ENCODE measurements around the gene HCN4. TPM values are rescaled to one million over a fixed set of nuclear protein-coding genes. Genes with fewer than 3 reads are reported as not detected.

HCN4 gene
- total RNA-seq, 1 experiment from 2014 or later: 0.29 TPM

- Mint-ChIP-seq H3K36me3 (ENCODE audit: insufficient read depth, unreplicated experiment) (no peaks in the 10 kb centered on the region), H3K9me3 (ENCODE audit: unreplicated experiment) (no peaks in the 10 kb centered on the region), H3K27ac (ENCODE audit: unreplicated experiment) (no peak overlapping the region), H3K4me3 (ENCODE audit: unreplicated experiment) (no peak overlapping the region), H3K27me3 (ENCODE audit: insufficient read depth, unreplicated experiment) (no peaks in the 10 kb centered on the region), H3K4me1 (ENCODE audit: low read depth, unreplicated experiment) (no peaks in the 10 kb centered on the region)
- BruUV-seq (replicated peaks): no TSS peak
- H3K4me1 ChIP-seq: no peaks in the 10 kb centered on the region
- TF ChIP-seq, protein P1, sequence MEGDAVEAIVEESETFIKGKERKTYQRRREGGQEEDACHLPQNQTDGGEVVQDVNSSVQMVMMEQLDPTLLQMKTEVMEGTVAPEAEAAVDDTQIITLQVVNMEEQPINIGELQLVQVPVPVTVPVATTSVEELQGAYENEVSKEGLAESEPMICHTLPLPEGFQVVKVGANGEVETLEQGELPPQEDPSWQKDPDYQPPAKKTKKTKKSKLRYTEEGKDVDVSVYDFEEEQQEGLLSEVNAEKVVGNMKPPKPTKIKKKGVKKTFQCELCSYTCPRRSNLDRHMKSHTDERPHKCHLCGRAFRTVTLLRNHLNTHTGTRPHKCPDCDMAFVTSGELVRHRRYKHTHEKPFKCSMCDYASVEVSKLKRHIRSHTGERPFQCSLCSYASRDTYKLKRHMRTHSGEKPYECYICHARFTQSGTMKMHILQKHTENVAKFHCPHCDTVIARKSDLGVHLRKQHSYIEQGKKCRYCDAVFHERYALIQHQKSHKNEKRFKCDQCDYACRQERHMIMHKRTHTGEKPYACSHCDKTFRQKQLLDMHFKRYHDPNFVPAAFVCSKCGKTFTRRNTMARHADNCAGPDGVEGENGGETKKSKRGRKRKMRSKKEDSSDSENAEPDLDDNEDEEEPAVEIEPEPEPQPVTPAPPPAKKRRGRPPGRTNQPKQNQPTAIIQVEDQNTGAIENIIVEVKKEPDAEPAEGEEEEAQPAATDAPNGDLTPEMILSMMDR (IDR thresholded peaks at IDR 0.05; ENCODE audit: insufficient read depth in 1 of 2, low read depth in 1 of 2, low read length in 1 of 2, severe bottlenecking in 1 of 2, unreplicated experiment in 1 of 2): no peak
- no peak for DNase-seq
- no peak overlapping the region for H3K4me3 ChIP-seq (ENCODE audit: low read depth, low read length)
- H3K36me3 ChIP-seq (ENCODE audit: control insufficient read depth, insufficient read depth, low read length): no peaks in the 10 kb centered on the region
- intact Hi-C loops (cut with micrococcal nuclease; ENCODE audit: unreplicated experiment): loop anchor here (10.0 kb wide), 1 partner anchor 66 kb away; no protein-coding TSS in a partner anchor
- no peaks in the 10 kb centered on the region for H3K27me3 ChIP-seq (replicated peaks; ENCODE audit: control insufficient read depth, insufficient read depth, low read length)
- ChIA-PET POLR2A (no interaction called here), CTCF (no interaction called here)
- H3K9me3 ChIP-seq: no peaks in the 10 kb centered on the region
These were observed 39.8 kb downstream of the HCN4 start for GRCh38 chr15:73328981-73329380.

DNA sequence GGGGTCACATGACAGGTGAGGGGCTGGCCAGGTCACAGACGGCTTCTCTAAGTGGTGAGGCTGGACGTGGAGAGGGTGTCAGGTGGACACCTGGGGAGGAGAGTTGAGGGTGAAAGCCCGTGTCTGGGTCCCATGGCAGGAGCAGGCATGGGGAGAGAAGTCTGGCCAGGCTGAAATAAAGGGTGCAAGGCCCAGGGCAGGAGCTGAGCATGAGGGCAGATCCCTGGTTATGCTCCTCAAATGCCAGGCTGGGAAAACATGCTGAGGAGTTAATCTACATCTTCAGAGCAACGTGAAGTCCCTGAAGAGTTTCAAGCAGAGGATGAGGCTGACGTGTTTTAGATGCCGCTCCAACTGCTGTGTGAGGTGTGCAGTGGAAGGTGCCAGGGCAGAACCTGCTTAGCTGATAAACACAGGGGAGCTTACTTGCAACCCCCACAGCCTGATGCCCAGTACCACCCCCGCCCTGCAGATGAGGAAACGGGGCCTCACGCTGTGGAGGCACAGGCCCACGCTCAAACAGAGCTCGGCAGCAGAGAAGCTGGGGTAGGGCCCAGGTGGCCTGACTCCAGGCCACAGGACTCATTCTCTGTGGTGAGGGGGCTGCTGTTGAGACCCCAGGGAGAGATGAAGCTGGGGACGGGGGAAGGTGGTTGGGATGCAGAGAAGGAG, 40.5 kb downstream of the HCN4 start:
- TF ChIP-seq, protein P1 (IDR thresholded peaks at IDR 0.05; ENCODE audit: insufficient read depth in 1 of 2, low read depth in 1 of 2, low read length in 1 of 2, severe bottlenecking in 1 of 2, unreplicated experiment in 1 of 2): no peak

DNA sequence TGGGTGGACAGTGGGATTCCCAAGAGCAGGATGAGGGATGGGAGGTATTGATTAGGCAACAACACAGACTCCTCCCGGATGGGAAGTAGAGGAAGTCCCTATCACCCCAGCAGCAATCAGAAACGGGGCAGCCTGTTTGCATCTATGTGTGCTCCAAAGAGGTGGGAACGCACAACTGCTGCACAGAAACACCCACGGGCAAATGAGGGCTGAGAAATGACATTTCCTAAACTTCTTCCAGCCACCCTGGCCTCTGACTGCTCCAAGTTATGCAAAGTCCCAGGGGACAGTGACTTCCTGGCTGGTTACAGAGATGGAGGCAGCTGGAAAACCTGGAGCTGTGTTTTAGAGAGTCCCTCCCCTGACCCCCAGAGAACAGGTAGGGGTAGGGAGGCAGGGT, 42.6 kb downstream of the HCN4 start:
- TF ChIP-seq, protein P1 (IDR thresholded peaks at IDR 0.05; ENCODE audit: insufficient read depth in 1 of 2, low read depth in 1 of 2, low read length in 1 of 2, severe bottlenecking in 1 of 2, unreplicated experiment in 1 of 2): no peak
- Mint-ChIP-seq H3K4me3 (ENCODE audit: unreplicated experiment) (no peak overlapping the region), H3K27me3 (ENCODE audit: insufficient read depth, unreplicated experiment) (peaks cover 6% of the 10 kb centered on the region), H3K9me3 (ENCODE audit: unreplicated experiment) (no peaks in the 10 kb centered on the region), H3K4me1 (ENCODE audit: low read depth, unreplicated experiment) (no peaks in the 10 kb centered on the region), H3K27ac (ENCODE audit: unreplicated experiment) (no peak overlapping the region), H3K36me3 (ENCODE audit: insufficient read depth, unreplicated experiment) (no peaks in the 10 kb centered on the region)
- no peaks in the 10 kb centered on the region for H3K36me3 ChIP-seq (ENCODE audit: control insufficient read depth, insufficient read depth, low read length)
- no peaks in the 10 kb centered on the region for H3K9me3 ChIP-seq
- no TSS peak for BruUV-seq (replicated peaks)
- CTCF ChIA-PET: no interaction called here
- intact Hi-C loops (cut with micrococcal nuclease; ENCODE audit: unreplicated experiment): loop anchor here (10.0 kb wide), 1 partner anchor 69 kb away; no protein-coding TSS in a partner anchor
- DNase-seq: no peak
- POLR2A ChIA-PET: no interaction called here
- H3K4me3 ChIP-seq (ENCODE audit: low read depth, low read length): no peak overlapping the region
- no peaks in the 10 kb centered on the region for H3K4me1 ChIP-seq
- no peaks in the 10 kb centered on the region for H3K27me3 ChIP-seq (replicated peaks; ENCODE audit: control insufficient read depth, insufficient read depth, low read length)

More for the DNA sequence above, 40.5 kb downstream of the HCN4 start:
- Mint-ChIP-seq H3K4me1 (ENCODE audit: low read depth, unreplicated experiment) (no peaks in the 10 kb centered on the region), H3K27me3 (ENCODE audit: insufficient read depth, unreplicated experiment) (no peaks in the 10 kb centered on the region), H3K4me3 (ENCODE audit: unreplicated experiment) (no peak overlapping the region), H3K9me3 (ENCODE audit: unreplicated experiment) (no peaks in the 10 kb centered on the region), H3K27ac (ENCODE audit: unreplicated experiment) (no peak overlapping the region), H3K36me3 (ENCODE audit: insufficient read depth, unreplicated experiment) (no peaks in the 10 kb centered on the region)
- Histone ChIP-seq H3K4me3 (ENCODE audit: low read depth, low read length) (no peak overlapping the region), H3K9me3 (no peaks in the 10 kb centered on the region), H3K27me3 (replicated peaks; ENCODE audit: control insufficient read depth, insufficient read depth, low read length) (no peaks in the 10 kb centered on the region), H3K4me1 (no peaks in the 10 kb centered on the region), H3K36me3 (ENCODE audit: control insufficient read depth, insufficient read depth, low read length) (no peaks in the 10 kb centered on the region)
- intact Hi-C loops (cut with micrococcal nuclease; ENCODE audit: unreplicated experiment): loop anchor here (10.0 kb wide), 1 partner anchor 67 kb away; no protein-coding TSS in a partner anchor
- POLR2A ChIA-PET: no interaction called here
- DNase-seq: no peak
- BruUV-seq (replicated peaks): no TSS peak
- CTCF ChIA-PET: no interaction called here
